Measurements from ENCODE around the gene NPR3. TPM values are rescaled to one million over a fixed set of nuclear protein-coding genes. Genes with fewer than 3 reads are reported as not detected.

The NPR3 gene
- total and polyA plus RNA-seq, 2 donors (not counting 1 experiment from before 2014, with no cell fraction given) = 14.9 to 87.3 TPM

DNA sequence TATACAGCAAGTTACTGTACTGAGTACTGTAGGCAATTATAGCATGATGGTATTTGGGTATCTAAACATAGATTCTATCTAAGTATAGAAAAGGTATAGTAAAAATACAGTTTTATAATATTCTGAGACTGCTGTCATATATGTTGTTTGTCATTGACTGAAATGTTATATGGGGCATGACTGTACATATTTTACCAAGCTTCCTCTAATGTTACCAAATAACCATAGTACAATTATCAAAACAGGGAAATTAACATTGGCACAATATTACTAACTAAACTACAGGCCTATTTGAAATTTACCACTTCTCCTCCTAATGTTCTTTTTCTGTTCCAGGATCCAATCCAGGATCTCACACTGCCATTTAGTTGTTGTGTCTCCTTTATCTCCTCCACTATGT lies 18.5 kb downstream of the NPR3 start:
- Histone ChIP-seq H4K20me1 (ENCODE audit: control insufficient read depth, extremely low read depth, insufficient read depth, low read length) (no peaks in the 10 kb centered on the region), H3K9me3 (ENCODE audit: control insufficient read depth, insufficient read depth, low read depth, low read length) (no peaks in the 10 kb centered on the region), H2AFZ (ENCODE audit: low read length) (no peak overlapping the region), H3K27me3 (ENCODE audit: control insufficient read depth, insufficient read depth, low read length) (no peaks in the 10 kb centered on the region), H3K36me3 (ENCODE audit: control insufficient read depth, insufficient read depth, low read length) (no peaks in the 10 kb centered on the region), H3K9ac (ENCODE audit: insufficient read depth, low read length) (no peak overlapping the region), H3K4me2 (ENCODE audit: extremely low read depth, insufficient read depth, low read length) (no peak overlapping the region), H3K4me1 (ENCODE audit: control insufficient read depth, extremely low read depth, insufficient read depth, low read length) (no peaks in the 10 kb centered on the region), H3K27ac (ENCODE audit: insufficient read depth, low read length) (no peak overlapping the region), H3K4me3 (replicated peaks in 1 of 4; ENCODE audit: control extremely low read depth in 1 of 4, insufficient read depth in 1 of 4, low read depth in 3 of 4, low read length in 4 of 4) (no peak overlapping the region), H3K79me2 (ENCODE audit: control insufficient read depth, insufficient read depth, low read length) (no peaks in the 10 kb centered on the region)
- TF ChIP-seq, protein P1, sequence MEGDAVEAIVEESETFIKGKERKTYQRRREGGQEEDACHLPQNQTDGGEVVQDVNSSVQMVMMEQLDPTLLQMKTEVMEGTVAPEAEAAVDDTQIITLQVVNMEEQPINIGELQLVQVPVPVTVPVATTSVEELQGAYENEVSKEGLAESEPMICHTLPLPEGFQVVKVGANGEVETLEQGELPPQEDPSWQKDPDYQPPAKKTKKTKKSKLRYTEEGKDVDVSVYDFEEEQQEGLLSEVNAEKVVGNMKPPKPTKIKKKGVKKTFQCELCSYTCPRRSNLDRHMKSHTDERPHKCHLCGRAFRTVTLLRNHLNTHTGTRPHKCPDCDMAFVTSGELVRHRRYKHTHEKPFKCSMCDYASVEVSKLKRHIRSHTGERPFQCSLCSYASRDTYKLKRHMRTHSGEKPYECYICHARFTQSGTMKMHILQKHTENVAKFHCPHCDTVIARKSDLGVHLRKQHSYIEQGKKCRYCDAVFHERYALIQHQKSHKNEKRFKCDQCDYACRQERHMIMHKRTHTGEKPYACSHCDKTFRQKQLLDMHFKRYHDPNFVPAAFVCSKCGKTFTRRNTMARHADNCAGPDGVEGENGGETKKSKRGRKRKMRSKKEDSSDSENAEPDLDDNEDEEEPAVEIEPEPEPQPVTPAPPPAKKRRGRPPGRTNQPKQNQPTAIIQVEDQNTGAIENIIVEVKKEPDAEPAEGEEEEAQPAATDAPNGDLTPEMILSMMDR (conservative IDR thresholded peaks at IDR 0.05 in 1 of 2, IDR thresholded peaks at IDR 0.05 in 1 of 2; ENCODE audit: low read depth in 1 of 2, low read length in 2 of 2) = no peak
- no peak for TF ChIP-seq EZH2 (IDR thresholded peaks at IDR 0.05; ENCODE audit: low read length, missing control alignments)
- DNase-seq (ENCODE audit: low read depth in 2 of 2) = no peak

DNA sequence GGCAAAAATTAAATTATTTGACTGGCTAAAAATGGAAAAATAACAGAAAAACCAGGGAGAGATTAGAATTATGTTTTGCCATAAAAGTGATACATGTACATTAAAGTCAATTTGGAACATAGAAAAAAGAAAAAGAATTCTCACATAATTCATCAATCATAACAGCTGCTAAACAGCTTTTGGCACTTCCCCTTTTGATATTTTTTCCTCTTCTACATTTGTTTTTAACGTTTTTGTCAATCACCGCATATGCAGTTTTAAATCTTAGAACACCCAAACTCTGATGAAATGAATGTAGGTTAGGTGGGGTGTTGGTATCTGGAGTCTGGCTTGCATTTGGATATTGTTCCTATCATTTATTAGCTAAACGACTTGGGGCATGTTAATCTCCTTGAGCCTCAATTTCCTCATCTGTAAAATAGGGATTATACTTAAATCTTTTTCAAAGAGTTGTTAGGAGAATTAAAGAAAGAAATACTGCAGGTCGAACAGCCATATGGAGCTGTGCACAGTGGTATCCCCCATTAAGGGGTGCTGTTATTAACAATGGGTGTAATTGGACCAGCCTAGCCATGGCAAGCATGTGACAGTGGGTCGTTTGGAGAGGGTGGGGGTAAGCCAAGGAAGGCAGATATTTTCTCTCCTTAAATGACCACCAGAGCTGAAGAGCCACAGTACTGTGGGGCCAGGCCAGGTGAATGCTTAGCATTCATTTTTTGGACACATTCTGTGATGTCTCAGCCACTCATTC lies 22.6 kb downstream of the NPR3 start:
- no peak for TF ChIP-seq EZH2 (IDR thresholded peaks at IDR 0.05; ENCODE audit: low read length, missing control alignments)

DNA sequence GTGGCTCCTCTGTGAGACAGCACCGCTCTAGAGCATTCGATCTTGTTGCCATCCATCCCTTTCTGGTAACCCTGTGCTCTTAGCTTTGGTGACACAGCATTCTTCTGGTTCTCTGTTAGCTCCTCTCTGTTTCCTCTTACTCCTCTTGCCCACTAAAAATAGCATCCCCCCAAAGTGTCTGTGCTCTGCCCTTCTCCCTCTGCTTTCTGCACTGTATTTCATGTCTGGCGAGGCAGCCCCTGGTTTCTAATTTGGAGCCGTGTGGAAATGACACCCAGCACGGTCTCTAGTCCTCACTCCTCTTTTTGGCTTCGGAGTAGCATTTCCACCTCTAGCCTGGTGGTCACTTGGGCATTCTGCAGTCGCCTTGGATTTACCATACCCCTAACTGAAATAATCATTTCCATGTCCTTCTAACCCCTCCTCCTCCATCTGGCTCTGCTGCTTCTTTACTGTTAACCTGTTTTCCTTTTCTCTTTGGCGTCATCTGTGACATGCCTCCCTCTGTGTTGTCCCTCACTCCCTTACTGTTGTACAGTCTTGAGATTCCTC lies 23.8 kb downstream of the NPR3 start:
- Histone ChIP-seq H3K9ac (ENCODE audit: insufficient read depth, low read length) (no peak overlapping the region), H3K9me3 (ENCODE audit: control insufficient read depth, insufficient read depth, low read depth, low read length) (no peaks in the 10 kb centered on the region), H3K79me2 (ENCODE audit: control insufficient read depth, insufficient read depth, low read length) (no peaks in the 10 kb centered on the region), H3K27ac (ENCODE audit: insufficient read depth, low read length) (no peak overlapping the region), H3K4me1 (ENCODE audit: control insufficient read depth, extremely low read depth, insufficient read depth, low read length) (no peaks in the 10 kb centered on the region), H4K20me1 (ENCODE audit: control insufficient read depth, extremely low read depth, insufficient read depth, low read length) (no peaks in the 10 kb centered on the region), H3K4me3 (replicated peaks in 1 of 4; ENCODE audit: control extremely low read depth in 1 of 4, insufficient read depth in 1 of 4, low read depth in 3 of 4, low read length in 4 of 4) (no peak overlapping the region), H2AFZ (ENCODE audit: low read length) (no peak overlapping the region), H3K36me3 (ENCODE audit: control insufficient read depth, insufficient read depth, low read length) (no peaks in the 10 kb centered on the region), H3K27me3 (ENCODE audit: control insufficient read depth, insufficient read depth, low read length) (no peaks in the 10 kb centered on the region), H3K4me2 (ENCODE audit: extremely low read depth, insufficient read depth, low read length) (no peak overlapping the region)
- TF ChIP-seq EZH2 (IDR thresholded peaks at IDR 0.05; ENCODE audit: low read length, missing control alignments) = no peak
- TF ChIP-seq, protein P1 (conservative IDR thresholded peaks at IDR 0.05 in 1 of 2, IDR thresholded peaks at IDR 0.05 in 1 of 2; ENCODE audit: low read depth in 1 of 2, low read length in 2 of 2) = no peak
- DNase-seq (ENCODE audit: low read depth in 2 of 2) = no peak

More for the DNA sequence above, 22.6 kb downstream of the NPR3 start:
- no peaks in the 10 kb centered on the region for H3K79me2 ChIP-seq (ENCODE audit: control insufficient read depth, insufficient read depth, low read length)
- no peak overlapping the region for H3K9ac ChIP-seq (ENCODE audit: insufficient read depth, low read length)
- H3K27me3 ChIP-seq (ENCODE audit: control insufficient read depth, insufficient read depth, low read length) = no peaks in the 10 kb centered on the region
- no peaks in the 10 kb centered on the region for H3K9me3 ChIP-seq (ENCODE audit: control insufficient read depth, insufficient read depth, low read depth, low read length)
- no peak overlapping the region for H3K4me3 ChIP-seq (replicated peaks in 1 of 4; ENCODE audit: control extremely low read depth in 1 of 4, insufficient read depth in 1 of 4, low read depth in 3 of 4, low read length in 4 of 4)
- no peak overlapping the region for H3K4me2 ChIP-seq (ENCODE audit: extremely low read depth, insufficient read depth, low read length)
- no peaks in the 10 kb centered on the region for H3K4me1 ChIP-seq (ENCODE audit: control insufficient read depth, extremely low read depth, insufficient read depth, low read length)
- H3K27ac ChIP-seq (ENCODE audit: insufficient read depth, low read length) = no peak overlapping the region
- DNase-seq (ENCODE audit: low read depth in 2 of 2) = no peak
- H4K20me1 ChIP-seq (ENCODE audit: control insufficient read depth, extremely low read depth, insufficient read depth, low read length) = no peaks in the 10 kb centered on the region
- no peak overlapping the region for H2AFZ ChIP-seq (ENCODE audit: low read length)
- H3K36me3 ChIP-seq (ENCODE audit: control insufficient read depth, insufficient read depth, low read length) = no peaks in the 10 kb centered on the region

Data from fibroblast of lung (primary cell).